Osteocyte (in vitro differentiated cells): ENCODE results near the gene INPP4A. TPM values are rescaled to one million over a fixed set of nuclear protein-coding genes. Genes with fewer than 3 reads are reported as not detected.
"Not testable (repeated sequence)": the region's sequence is repeated elsewhere in the genome, so short reads cannot be mapped to it uniquely, and the experiment has no call there.

Source experiments
- DNase-seq: peaks from one replicate; pipeline ENCODE4 v3.0.0; 2021; ENCODE audit warnings: mixed read lengths; ENCODE audit not compliant: unreplicated experiment; ENCODE audit errors: extremely low spot score
- H3K27ac Mint-ChIP-seq: one replicate; pipeline ENCODE4 v1.8.0; 2021; ENCODE audit warnings: mild to moderate bottlenecking, mixed read lengths; ENCODE audit not compliant: unreplicated experiment
- H3K27me3 Mint-ChIP-seq: one replicate; pipeline ENCODE4 v1.8.0; 2021; ENCODE audit warnings: mixed read lengths; ENCODE audit not compliant: unreplicated experiment
- H3K36me3 Mint-ChIP-seq: one replicate; pipeline ENCODE4 v1.8.0; 2021; ENCODE audit warnings: mixed read lengths; ENCODE audit not compliant: unreplicated experiment
- H3K4me1 Mint-ChIP-seq: one replicate; pipeline ENCODE4 v1.8.0; 2021; ENCODE audit warnings: mixed read lengths; ENCODE audit not compliant: unreplicated experiment
- H3K4me3 Mint-ChIP-seq: one replicate; pipeline ENCODE4 v1.8.0; 2021; ENCODE audit warnings: mild to moderate bottlenecking, moderate library complexity, mixed read lengths; ENCODE audit not compliant: unreplicated experiment
- H3K9me3 Mint-ChIP-seq: one replicate; pipeline ENCODE4 v1.8.0; 2021; ENCODE audit warnings: mixed read lengths; ENCODE audit not compliant: unreplicated experiment
- total RNA-seq: library from RNA; stranded (reverse); gene quantifications from 2 replicates; pipeline ENCODE4 v1.2.1, GENCODE V29; 2021
- TF ChIP-seq, protein P1 (sequence below): fragments of 200-600 bp; sonication (generic); IDR thresholded peaks from 2 replicates; pipeline ENCODE4 v1.5.0; 2021; ENCODE audit warnings: antibody characterized with exemption, mild to moderate bottlenecking, moderate library complexity

INPP4A gene
- total RNA-seq, 1 donor from 2014 or later: 31.4 TPM

DNA sequence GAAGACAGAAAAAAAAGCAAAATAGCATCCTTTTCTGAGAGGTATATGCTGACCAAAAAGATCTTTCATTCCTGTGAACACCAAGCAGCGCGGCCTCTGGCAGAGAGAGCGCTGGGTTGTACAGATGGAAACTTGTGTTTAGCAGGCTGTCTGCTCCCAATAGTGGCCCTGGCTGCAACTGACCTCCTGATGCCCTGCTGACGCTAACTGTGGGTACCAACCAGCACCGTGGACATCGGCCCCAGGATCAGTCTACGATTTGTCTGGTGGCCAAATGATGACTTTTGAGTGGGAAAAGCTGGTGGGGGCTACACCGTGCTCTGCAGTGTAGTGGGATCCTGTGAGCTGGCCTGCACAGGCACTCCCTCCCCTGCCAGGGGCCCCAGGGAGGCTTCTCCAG, 147.9 kb downstream of the INPP4A start:
- Mint-ChIP-seq H3K27me3 (no peaks in the 10 kb centered on the region), H3K27ac (no peak overlapping the region), H3K9me3 (peaks cover 4% of the 10 kb centered on the region), H3K4me3 (no peak overlapping the region), H3K4me1 (no peaks in the 10 kb centered on the region), H3K36me3 (peaks cover 23% of the 10 kb centered on the region)
- DNase-seq: no peak
- TF ChIP-seq, protein P1, sequence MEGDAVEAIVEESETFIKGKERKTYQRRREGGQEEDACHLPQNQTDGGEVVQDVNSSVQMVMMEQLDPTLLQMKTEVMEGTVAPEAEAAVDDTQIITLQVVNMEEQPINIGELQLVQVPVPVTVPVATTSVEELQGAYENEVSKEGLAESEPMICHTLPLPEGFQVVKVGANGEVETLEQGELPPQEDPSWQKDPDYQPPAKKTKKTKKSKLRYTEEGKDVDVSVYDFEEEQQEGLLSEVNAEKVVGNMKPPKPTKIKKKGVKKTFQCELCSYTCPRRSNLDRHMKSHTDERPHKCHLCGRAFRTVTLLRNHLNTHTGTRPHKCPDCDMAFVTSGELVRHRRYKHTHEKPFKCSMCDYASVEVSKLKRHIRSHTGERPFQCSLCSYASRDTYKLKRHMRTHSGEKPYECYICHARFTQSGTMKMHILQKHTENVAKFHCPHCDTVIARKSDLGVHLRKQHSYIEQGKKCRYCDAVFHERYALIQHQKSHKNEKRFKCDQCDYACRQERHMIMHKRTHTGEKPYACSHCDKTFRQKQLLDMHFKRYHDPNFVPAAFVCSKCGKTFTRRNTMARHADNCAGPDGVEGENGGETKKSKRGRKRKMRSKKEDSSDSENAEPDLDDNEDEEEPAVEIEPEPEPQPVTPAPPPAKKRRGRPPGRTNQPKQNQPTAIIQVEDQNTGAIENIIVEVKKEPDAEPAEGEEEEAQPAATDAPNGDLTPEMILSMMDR: no peak

- H3K9me3 Mint-ChIP-seq, H3K27me3 Mint-ChIP-seq, DNase-seq, H3K27ac Mint-ChIP-seq, H3K4me1 Mint-ChIP-seq, H3K4me3 Mint-ChIP-seq: not testable (repeated sequence)
- H3K36me3 Mint-ChIP-seq: peaks cover 30% of the 10 kb centered on the region
These were observed 150.0 kb downstream of the INPP4A start for GRCh38 chr2:98594665-98595064.

- TF ChIP-seq, protein P1: no peak
- peaks cover 2% of the 10 kb centered on the region for H3K9me3 Mint-ChIP-seq
- H3K4me3 Mint-ChIP-seq: no peak overlapping the region
- peaks cover 40% of the 10 kb centered on the region for H3K36me3 Mint-ChIP-seq
- no peak overlapping the region for H3K27ac Mint-ChIP-seq
- H3K4me1 Mint-ChIP-seq: no peaks in the 10 kb centered on the region
- H3K27me3 Mint-ChIP-seq: no peaks in the 10 kb centered on the region
- DNase-seq: no peak
These were observed 154.2 kb downstream of the INPP4A start for GRCh38 chr2:98598781-98599428.

DNA sequence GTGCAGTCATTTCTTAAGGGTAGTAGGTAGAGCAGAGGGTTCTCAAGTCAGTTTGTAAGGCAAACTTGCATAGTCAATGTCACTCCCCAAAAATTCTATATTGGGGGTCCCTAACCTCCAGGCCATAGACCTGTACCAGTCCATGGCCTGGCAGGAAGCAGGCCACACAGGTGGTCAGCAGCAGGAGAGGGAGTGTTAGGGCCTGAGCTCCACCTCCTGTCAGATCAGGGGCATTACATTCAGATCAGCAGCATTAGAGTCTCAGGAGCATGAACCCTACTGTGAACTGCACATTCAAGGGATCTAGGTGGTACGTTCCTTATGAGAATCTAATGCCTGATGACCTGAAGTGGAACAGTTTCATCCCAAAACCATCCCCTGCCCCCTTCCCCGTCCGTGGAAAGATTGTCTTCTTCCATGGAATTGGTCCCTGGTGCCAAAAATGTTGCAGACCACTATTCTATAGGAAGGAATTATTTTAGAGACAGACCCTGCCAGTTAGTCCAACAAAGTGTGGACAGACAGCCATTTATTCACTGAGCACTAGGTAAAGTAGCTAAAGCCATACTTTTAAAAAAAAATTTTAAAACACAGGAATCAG, 157.0 kb downstream of the INPP4A start:
- no peak for DNase-seq
- no peaks in the 10 kb centered on the region for H3K9me3 Mint-ChIP-seq
- TF ChIP-seq, protein P1: peak; percentile 64
- no peak overlapping the region for H3K4me3 Mint-ChIP-seq
- no peaks in the 10 kb centered on the region for H3K27me3 Mint-ChIP-seq
- no peak overlapping the region for H3K27ac Mint-ChIP-seq
- H3K4me1 Mint-ChIP-seq: peaks cover 21% of the 10 kb centered on the region
- H3K36me3 Mint-ChIP-seq: peaks cover 34% of the 10 kb centered on the region

DNA sequence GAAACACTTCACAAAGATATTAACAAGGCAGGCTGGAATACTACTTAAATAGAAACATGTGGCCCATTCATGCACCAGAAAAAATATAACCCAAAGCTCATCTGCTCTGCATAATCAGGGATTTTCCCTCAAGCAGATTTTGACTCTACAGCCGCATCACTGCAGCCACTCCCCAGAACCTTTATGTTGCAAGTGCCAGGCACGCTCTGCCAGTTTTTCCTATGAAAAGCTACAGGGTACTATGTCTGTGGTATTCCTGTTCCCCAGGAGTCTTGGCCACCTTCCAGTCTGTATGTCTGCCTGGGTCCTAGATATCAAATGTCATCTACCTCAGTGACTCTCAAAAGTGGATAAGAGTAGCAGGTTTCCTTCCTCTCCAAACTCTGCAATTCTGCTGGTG, 159.9 kb downstream of the INPP4A start:
- H3K36me3 Mint-ChIP-seq: peaks cover 21% of the 10 kb centered on the region
- H3K4me1 Mint-ChIP-seq: peaks cover 36% of the 10 kb centered on the region
- no peaks in the 10 kb centered on the region for H3K9me3 Mint-ChIP-seq

More for the DNA sequence above, 159.9 kb downstream of the INPP4A start:
- TF ChIP-seq, protein P1: no peak
- H3K27ac Mint-ChIP-seq: no peak overlapping the region
- DNase-seq: no peak
- no peak overlapping the region for H3K4me3 Mint-ChIP-seq
- H3K27me3 Mint-ChIP-seq: no peaks in the 10 kb centered on the region
